ENCODE results near the gene MED12L. TPM values are rescaled to one million over a fixed set of nuclear protein-coding genes. Genes with fewer than 3 reads are reported as not detected.

MED12L gene
- total RNA-seq, 1 donor from 2014 or later = not detected

- DNase-seq (ENCODE audit: low read depth in 2 of 2) = no peak
These were observed 92.9 kb downstream of the MED12L start for GRCh38 chr3:151178208-151178845.

DNA sequence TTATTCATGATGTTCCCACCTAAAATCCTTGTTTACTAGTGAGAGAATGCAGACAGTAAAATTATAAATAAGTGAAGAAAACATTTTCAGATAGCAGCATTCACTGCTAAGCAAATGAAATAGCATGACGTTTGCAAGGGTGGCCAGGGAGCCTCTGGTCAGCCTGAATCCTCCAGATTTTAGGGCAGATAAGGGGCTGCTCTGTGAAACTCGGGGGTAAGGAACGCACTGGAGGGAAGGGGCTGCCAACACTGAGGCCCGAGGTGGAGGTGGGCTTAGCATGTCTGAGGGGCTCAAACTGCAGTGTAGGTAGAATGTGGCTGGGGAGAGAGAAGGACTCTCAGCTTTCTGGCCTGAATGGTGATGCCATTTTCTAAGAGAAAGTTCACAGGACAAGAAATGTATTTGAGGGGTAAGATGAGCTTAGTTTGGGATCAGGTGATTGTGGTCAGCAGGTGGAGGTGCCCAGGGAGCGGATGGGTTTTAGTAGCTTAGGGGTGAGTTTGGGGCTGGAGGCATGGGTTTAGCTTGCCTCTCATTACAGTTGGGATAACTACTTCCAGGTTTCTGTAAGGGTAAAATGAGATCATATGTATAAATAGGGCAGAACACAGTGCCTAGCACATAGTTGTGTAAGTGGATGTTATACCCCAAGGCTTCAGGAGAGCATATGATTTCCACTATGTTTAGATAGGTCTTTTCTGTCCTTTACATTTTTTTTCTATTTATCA, 97.0 kb downstream of the MED12L start:
- DNase-seq (ENCODE audit: low read depth in 2 of 2) = no peak

- DNase-seq (ENCODE audit: low read depth in 2 of 2) = no peak
These were observed 97.8 kb downstream of the MED12L start for GRCh38 chr3:151183265-151183671.

DNA sequence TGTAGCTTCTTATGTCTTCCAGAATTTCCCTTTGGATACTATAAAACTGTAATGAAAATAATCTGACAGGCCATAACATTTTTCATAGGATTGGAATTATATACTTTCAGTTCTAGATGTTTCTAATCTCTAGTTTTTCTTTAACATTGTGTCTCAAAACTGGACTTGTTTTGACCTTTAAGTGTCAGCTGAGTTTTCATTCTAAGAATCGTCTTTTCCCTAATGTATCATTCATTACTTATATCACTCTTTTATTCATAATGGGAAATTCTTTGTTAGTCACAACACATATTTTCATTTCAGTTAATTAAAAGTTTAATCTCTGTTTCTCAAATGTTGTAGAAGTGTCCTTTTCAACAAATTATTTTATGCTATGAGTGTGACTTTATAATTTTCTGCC, 105.6 kb downstream of the MED12L start:
- no peak for DNase-seq (ENCODE audit: low read depth in 2 of 2)

- DNase-seq (ENCODE audit: low read depth in 2 of 2) = no peak
These were observed 107.1 kb downstream of the MED12L start for GRCh38 chr3:151192545-151192944.

DNA sequence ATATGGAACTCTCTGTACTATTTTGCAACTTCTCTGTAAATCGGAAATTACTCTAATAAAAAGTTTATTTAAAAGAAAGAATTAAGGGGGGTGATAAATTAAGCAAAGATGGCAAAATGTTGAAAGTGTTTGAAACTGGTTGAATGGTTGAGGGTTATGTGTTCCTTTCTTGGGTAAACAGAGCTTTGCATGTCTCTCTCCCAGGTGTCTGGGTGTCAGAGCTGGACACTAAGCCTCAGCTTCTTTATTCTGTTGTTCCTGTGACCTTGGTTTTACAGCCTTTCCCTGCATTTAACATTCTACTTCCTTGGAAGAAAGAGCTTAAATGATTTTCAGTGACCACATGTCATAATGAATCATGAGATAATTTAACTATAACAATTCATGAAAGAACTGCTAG, 110.4 kb downstream of the MED12L start:
- no peak for DNase-seq (ENCODE audit: low read depth in 2 of 2)

- no peak for DNase-seq (ENCODE audit: low read depth in 2 of 2)
These were observed 111.0 kb downstream of the MED12L start for GRCh38 chr3:151196434-151196833.

DNA sequence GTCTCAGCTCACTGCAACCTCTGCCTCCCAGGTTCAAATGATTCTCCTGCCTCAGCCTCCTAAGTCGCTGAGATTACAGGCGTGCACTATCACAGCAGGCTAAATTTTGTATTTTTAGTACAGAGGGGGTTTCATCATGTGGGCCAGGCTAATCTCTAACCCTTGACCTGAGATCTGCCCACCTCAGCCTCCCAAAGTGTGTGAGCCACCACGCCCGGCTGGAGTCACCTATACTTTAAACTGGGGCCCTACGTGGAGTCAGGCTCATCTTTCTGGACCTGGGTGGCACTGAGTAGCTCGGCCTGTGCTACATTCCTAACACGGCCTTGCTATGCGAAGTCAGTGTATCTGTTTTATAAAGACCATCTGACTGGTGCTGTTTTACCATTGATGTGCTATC, 111.8 kb downstream of the MED12L start:
- no peak for DNase-seq (ENCODE audit: low read depth in 2 of 2)

DNA sequence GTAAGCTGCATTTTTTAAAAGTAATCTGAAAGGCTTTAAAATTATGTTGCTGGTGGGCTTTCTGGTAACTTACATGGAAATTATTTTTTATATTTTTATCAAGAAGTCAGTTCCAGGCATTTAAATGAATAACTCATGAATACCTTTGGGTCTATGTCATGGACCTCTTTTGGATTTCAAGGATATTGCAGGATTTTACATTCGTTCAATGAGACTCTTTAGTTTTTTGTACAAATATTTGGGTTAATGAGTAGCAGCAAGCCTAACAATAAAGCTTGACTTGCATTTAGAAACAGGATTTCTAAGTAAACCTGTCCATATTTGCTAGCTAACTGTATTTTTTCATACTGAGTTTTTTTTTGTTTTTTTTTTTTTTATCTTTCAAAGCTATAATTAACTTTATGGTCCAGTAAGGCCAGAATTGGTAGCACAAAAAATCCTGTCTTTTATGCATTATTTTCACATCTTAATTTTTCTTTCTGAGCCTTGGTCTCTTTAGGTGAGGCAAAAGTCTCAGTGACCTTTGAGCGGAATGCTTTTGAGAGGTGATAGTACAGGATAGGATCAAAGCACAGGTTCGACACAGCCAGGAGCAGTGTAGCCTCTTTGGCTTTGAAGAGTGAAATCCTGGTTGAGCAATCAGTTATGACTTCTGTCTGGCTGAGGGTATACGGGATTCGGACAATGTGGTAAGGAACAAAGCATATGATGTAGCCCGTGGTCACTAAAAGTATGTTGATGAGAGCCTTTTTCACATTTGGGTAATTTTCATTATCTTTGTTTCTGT, 112.7 kb downstream of the MED12L start:
- no peak for DNase-seq (ENCODE audit: low read depth in 2 of 2)

DNA sequence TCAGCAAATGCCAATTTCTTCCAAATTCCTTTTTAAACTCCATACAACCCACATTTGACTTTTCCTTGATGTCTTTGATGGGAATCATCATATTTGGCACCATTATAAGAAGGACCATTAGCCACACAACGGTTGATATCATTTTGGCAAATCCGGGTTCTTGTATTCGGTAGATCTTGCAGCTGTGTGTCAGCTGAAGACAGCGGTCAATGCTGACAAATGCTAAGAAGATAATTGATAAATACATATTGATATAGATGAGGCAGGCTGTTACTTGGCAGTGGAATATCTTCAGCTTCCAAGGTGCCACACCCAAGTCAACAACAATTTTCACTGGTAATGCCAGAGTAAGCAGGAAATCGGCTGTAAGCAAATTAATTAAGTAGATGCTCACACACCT, 113.4 kb downstream of the MED12L start:
- no peak for DNase-seq (ENCODE audit: low read depth in 2 of 2)

- DNase-seq (ENCODE audit: low read depth in 2 of 2) = no peak
These were observed 114.3 kb downstream of the MED12L start for GRCh38 chr3:151199554-151200438.

DNA sequence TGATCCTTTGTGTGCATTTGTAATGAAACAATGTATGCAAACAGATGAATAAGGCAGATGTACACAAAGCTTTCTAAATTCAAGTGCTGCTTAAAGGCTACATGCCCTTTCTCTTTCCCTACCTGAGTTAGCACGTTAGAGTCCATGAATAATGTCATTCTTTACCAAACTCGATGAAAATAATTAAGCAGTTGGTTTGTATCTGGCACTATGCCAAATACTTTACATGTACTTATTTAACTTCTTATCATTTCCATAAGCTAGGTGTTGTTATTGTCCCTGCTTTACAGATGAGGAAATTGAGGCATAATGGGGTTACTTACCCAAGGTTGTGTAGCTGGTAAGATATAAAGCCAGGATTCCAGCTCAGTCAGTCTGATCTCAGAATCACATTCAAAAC, 115.1 kb downstream of the MED12L start:
- DNase-seq (ENCODE audit: low read depth in 2 of 2) = no peak

DNA sequence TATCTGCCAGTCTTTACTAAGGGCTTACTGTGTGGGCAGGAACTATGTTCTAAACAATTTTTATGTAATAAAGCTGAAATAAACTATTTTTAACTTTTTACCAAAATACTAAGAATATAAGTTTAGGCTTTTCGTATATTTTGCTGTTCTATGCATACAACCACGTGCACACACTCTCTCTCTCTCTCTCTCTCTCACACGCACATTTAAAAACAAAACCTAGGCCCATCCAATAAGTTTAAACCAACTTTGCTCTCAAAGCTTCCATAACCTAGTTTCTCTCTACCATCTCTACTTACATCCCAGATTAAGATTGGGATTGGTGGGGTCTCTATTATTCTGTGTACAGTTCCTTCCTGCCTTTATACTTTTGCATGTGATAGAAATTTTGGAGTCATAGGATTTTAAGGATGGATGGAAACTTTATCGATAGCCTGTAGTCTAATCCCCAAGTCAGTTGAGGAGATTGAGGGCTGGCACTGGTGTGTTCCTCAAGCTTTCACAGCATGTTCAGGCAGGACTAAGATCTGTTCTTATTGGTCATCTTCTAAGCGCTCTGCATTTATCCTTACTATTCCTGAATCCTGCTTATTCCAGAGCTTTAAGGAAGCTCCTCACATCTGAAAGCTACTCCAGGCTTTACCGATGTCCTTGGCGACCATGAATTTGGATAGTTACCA, 115.7 kb downstream of the MED12L start:
- no peak for DNase-seq (ENCODE audit: low read depth in 2 of 2)

GRCh38 chr3:151203051-151203420, 117.6 kb downstream of the MED12L start, which contains the start of gene GPR171:
Gene GPR171 (minus strand): TSS chr3:151203216. CDS start chr3:151199386, 3,830 bp downstream.
- no peak for DNase-seq (ENCODE audit: low read depth in 2 of 2)

DNA sequence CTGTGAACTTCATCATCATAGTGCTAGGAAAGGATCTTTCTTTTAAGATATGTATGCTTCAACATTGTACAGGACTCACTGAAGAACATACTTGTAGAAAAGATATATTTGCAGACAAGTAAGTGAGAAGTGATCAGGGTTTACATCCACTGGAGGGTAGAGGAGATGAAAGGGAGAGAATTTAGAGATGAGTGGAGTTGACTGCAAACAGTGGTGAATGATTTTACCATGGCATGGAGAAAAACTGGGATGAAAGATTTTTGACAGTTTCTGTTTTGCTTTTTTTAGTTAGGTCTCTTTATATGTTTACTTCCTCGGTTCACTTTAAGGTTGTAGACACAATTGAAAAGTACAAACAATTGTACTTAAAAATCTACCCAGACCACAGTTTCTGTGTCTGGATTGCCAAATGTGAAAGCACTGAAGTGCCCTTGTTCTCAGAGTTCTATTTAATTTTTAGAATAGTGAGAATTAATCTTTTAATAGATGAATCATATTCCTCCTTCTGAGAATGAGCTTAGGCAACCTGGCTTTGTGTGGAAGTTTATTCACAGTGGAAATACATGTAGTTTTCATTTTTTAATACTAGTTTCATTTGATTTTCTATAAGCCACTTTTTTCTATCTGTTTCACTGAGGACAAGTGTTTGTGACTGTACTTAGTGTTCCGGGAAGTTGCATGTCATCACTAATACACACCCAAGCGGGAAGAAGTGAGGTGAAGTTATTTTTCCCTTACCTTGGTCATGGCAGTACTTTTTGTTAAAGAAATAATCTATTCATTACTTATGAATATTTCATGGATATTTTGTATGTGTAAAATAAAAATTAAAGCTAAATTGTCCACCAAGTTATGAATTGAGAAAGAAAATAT, 119.3 kb downstream of the MED12L start:
- DNase-seq (ENCODE audit: low read depth in 2 of 2) = no peak

GRCh38 chr3:151205482-151205881, 120.0 kb downstream of the MED12L start:
- no peak for DNase-seq (ENCODE audit: low read depth in 2 of 2)

DNA sequence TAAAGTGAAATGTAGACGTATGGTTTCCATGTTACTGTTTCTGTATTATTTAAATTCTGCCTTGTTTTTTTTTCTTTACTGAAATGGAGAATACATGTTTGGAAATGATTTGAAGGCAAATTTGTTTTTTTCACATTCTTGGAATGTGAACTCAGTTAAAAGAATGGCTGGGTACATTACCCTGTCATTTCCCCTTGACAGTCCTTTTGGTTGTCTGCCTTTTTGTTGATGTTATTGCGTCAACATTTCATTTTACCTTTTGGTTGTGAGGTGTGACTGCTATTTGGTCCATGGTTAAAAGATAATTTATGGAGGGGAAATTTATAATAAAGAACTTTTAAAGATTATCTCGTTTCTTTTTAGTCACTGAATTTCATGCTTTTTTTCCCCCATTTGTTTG, 120.7 kb downstream of the MED12L start:
- no peak for DNase-seq (ENCODE audit: low read depth in 2 of 2)

- DNase-seq (ENCODE audit: low read depth in 2 of 2) = no peak
These were observed 124.2 kb downstream of the MED12L start for GRCh38 chr3:151209654-151210053.

- DNase-seq (ENCODE audit: low read depth in 2 of 2) = peak in 1 of 2 donors; percentile 4
These were observed 125.4 kb downstream of the MED12L start for GRCh38 chr3:151210676-151211381.

Data from lung microvascular endothelial cell (primary cell).